Caco-2 (cell line): ENCODE measurements around the gene KRT37. TPM values are rescaled to one million over a fixed set of nuclear protein-coding genes. Genes with fewer than 3 reads are reported as not detected.

Experiments used
- BruUV-seq: library from RNA; stranded (reverse); fragments of 400-500 nt; replicated peaks from 2 replicates; lab custom pipeline; 2021; lab: Mats Ljungman, UMichigan
- CTCF ChIA-PET: fragments of 300-600 bp; sonication (Branson Sonifier 250); formaldehyde crosslinking; loops from one replicate; lab custom pipeline; 2022; ENCODE audit warnings: antibody characterized with exemption; lab: Charles Lee
- POLR2A ChIA-PET: fragments of 300-600 bp; sonication (Branson Sonifier 250); formaldehyde crosslinking; loops from one replicate; lab custom pipeline; 2022; ENCODE audit warnings: antibody characterized with exemption; lab: Charles Lee
- DNase-seq, 2 experiments: peaks; one replicate each; pipeline versions ENCODE4 v3.0.0 to v3.0.0-alpha.2; 2020 to 2022
- H3K27me3 ChIP-seq: replicated peaks from 2 replicates; pipeline ENCODE4 v1.6.0; 2011; ENCODE audit warnings: low read length; ENCODE audit not compliant: control insufficient read depth, insufficient read depth
- H3K36me3 ChIP-seq: 2 replicates; pipeline ENCODE4 v1.5.1; 2011; ENCODE audit warnings: low read length; ENCODE audit not compliant: control insufficient read depth, insufficient read depth
- H3K4me1 ChIP-seq: fragments of 250-450 bp; sonication (Bioruptor Pico); 2 replicates; pipeline ENCODE4 v1.5.1; 2020; ENCODE audit warnings: mild to moderate bottlenecking
- H3K4me3 ChIP-seq: 2 replicates; pipeline ENCODE4 v1.5.1; 2011; ENCODE audit warnings: low read depth, mild to moderate bottlenecking, control low read depth, low read length
- H3K9me3 ChIP-seq: fragments of 250-450 bp; sonication (Bioruptor Pico); 2 replicates; pipeline ENCODE4 v1.5.1; 2020; ENCODE audit warnings: mild to moderate bottlenecking, moderate library complexity
- H3K27ac Mint-ChIP-seq: one replicate; pipeline ENCODE4 v1.8.0; 2022; ENCODE audit warnings: mixed read lengths; ENCODE audit not compliant: unreplicated experiment
- H3K27me3 Mint-ChIP-seq: one replicate; pipeline ENCODE4 v1.8.0; 2022; ENCODE audit warnings: mixed read lengths; ENCODE audit not compliant: insufficient read depth, unreplicated experiment
- H3K36me3 Mint-ChIP-seq: one replicate; pipeline ENCODE4 v1.8.0; 2022; ENCODE audit warnings: mild to moderate bottlenecking, mixed read lengths; ENCODE audit not compliant: insufficient read depth, unreplicated experiment
- H3K4me1 Mint-ChIP-seq: one replicate; pipeline ENCODE4 v1.8.0; 2022; ENCODE audit warnings: low read depth, mixed read lengths; ENCODE audit not compliant: unreplicated experiment
- H3K4me3 Mint-ChIP-seq: one replicate; pipeline ENCODE4 v1.8.0; 2022; ENCODE audit warnings: mild to moderate bottlenecking, moderate library complexity, mixed read lengths; ENCODE audit not compliant: unreplicated experiment
- H3K9me3 Mint-ChIP-seq: one replicate; pipeline ENCODE4 v1.8.0; 2022; ENCODE audit warnings: mixed read lengths; ENCODE audit not compliant: unreplicated experiment
- CTCF ChIP-seq, 2 experiments: fragments of 200-600 bp in 1 of 2; IDR thresholded peaks; 1 replicate in 1 of 2; 2 replicates in 1 of 2; pipeline versions ENCODE4 v1.5.1 to v1.8.0; 2011 to 2022; ENCODE audit warnings: antibody characterized with exemption in 1 of 2, control low read depth in 1 of 2, inconsistent platforms in 1 of 2, low read depth in 1 of 2, low read length in 1 of 2, mild to moderate bottlenecking in 1 of 2, moderate library complexity in 1 of 2; ENCODE audit not compliant: insufficient read depth in 1 of 2, severe bottlenecking in 1 of 2, unreplicated experiment in 1 of 2
- intact Hi-C: fragments of 100-400 bp; cut with micrococcal nuclease; formaldehyde crosslinking; loops from one replicate; pipeline ENCODE4 v1.10.0; 2022; ENCODE audit not compliant: unreplicated experiment
- total RNA-seq: library from RNA; stranded (reverse); gene quantifications from 2 replicates; pipeline ENCODE4 v1.2.3, GENCODE V29; 2022

The KRT37 gene
- total RNA-seq, 1 experiment from 2014 or later = not detected

GRCh38 chr17:41466988-41467387 is 42.6 kb upstream of the KRT37 start, which contains the start of gene KRT32:
Gene KRT32, minus strand, starts transcription at chr17:41467386. Its CDS starts 61 bp downstream, at chr17:41467325.
- Histone ChIP-seq H3K4me1 (no peaks in the 10 kb centered on the region), H3K36me3 (no peaks in the 10 kb centered on the region), H3K27me3 (no peaks in the 10 kb centered on the region), H3K9me3 (peaks cover 6% of the 10 kb centered on the region), H3K4me3 (no peak within 1 kb of the TSS)
- CTCF ChIA-PET = interaction anchor here (1.1 kb wide), 1 partner anchor 196 kb away, joined by 3 read pairs; no protein-coding TSS in a partner anchor
- TF ChIP-seq CTCF (IDR thresholded peaks at IDR 0.05; ENCODE audit: insufficient read depth in 1 of 2, low read depth in 1 of 2, low read length in 1 of 2, severe bottlenecking in 1 of 2, unreplicated experiment in 1 of 2) = no peak
- H3K4me3 Mint-ChIP-seq = no peak within 1 kb of the TSS
- DNase-seq = no peak
- POLR2A ChIA-PET = no interaction called here
- H3K27me3 Mint-ChIP-seq = no peaks in the 10 kb centered on the region
- BruUV-seq = no TSS peak
- intact Hi-C loops = no loop called here
- H3K9me3 Mint-ChIP-seq = peaks cover 10% of the 10 kb centered on the region
- H3K27ac Mint-ChIP-seq = no peak within 1 kb of the TSS
- H3K4me1 Mint-ChIP-seq = no peaks in the 10 kb centered on the region
- no peaks in the 10 kb centered on the region for H3K36me3 Mint-ChIP-seq

GRCh38 chr17:41464682-41465081 is 40.3 kb upstream of the KRT37 start:
- H3K4me1 ChIP-seq = no peaks in the 10 kb centered on the region
- H3K27ac Mint-ChIP-seq = no peak overlapping the region
- no peaks in the 10 kb centered on the region for H3K36me3 Mint-ChIP-seq
- no peaks in the 10 kb centered on the region for H3K27me3 ChIP-seq
- H3K9me3 Mint-ChIP-seq = peaks cover 10% of the 10 kb centered on the region
- H3K4me3 Mint-ChIP-seq = no peak overlapping the region
- peaks cover 6% of the 10 kb centered on the region for H3K9me3 ChIP-seq
- no peaks in the 10 kb centered on the region for H3K4me1 Mint-ChIP-seq
- POLR2A ChIA-PET = no interaction called here
- no peak for DNase-seq
- TF ChIP-seq CTCF (IDR thresholded peaks at IDR 0.05; ENCODE audit: insufficient read depth in 1 of 2, low read depth in 1 of 2, low read length in 1 of 2, severe bottlenecking in 1 of 2, unreplicated experiment in 1 of 2) = no peak
- intact Hi-C loops = no loop called here
- H3K36me3 ChIP-seq = no peaks in the 10 kb centered on the region
- no peaks in the 10 kb centered on the region for H3K27me3 Mint-ChIP-seq
- CTCF ChIA-PET = no interaction called here
- BruUV-seq = no TSS peak
- H3K4me3 ChIP-seq = no peak overlapping the region

GRCh38 chr17:41464173-41464572 is 39.8 kb upstream of the KRT37 start:
- CTCF ChIA-PET = interaction anchor here (0.7 kb wide), 1 partner anchor 46 kb away, joined by 3 read pairs; no protein-coding TSS in a partner anchor
- no TSS peak for BruUV-seq

More at GRCh38 chr17:41464173-41464572, 39.8 kb upstream of the KRT37 start:
- Histone ChIP-seq H3K4me3 (no peak overlapping the region), H3K9me3 (peaks cover 6% of the 10 kb centered on the region), H3K4me1 (no peaks in the 10 kb centered on the region), H3K36me3 (no peaks in the 10 kb centered on the region), H3K27me3 (no peaks in the 10 kb centered on the region)
- H3K27ac Mint-ChIP-seq = no peak overlapping the region
- no peaks in the 10 kb centered on the region for H3K4me1 Mint-ChIP-seq
- H3K36me3 Mint-ChIP-seq = no peaks in the 10 kb centered on the region
- TF ChIP-seq CTCF (IDR thresholded peaks at IDR 0.05; ENCODE audit: insufficient read depth in 1 of 2, low read depth in 1 of 2, low read length in 1 of 2, severe bottlenecking in 1 of 2, unreplicated experiment in 1 of 2) = no peak
- peaks cover 10% of the 10 kb centered on the region for H3K9me3 Mint-ChIP-seq
- H3K4me3 Mint-ChIP-seq = no peak overlapping the region
- H3K27me3 Mint-ChIP-seq = no peaks in the 10 kb centered on the region
- no peak for DNase-seq
- intact Hi-C loops = no loop called here
- POLR2A ChIA-PET = no interaction called here
